HEK293 (cell line): ENCODE results near the gene KPNA2.

Experiments used
- GLI2 ChIP-seq: fragments of 450-650 bp; formaldehyde crosslinking; IDR thresholded peaks from 2 replicates; pipeline ENCODE4; 2017; ENCODE audit warnings: missing biosample characterization, missing genetic modification characterization, low read depth, borderline replicate concordance
- GLI4 ChIP-seq: fragments of 450-650 bp; formaldehyde crosslinking; IDR thresholded peaks from 2 replicates; pipeline ENCODE4 v1.5.1; 2016; ENCODE audit warnings: missing biosample characterization, missing genetic modification characterization
- GLIS1 ChIP-seq: fragments of 450-650 bp; formaldehyde crosslinking; IDR thresholded peaks from 2 replicates; pipeline ENCODE4 v1.5.1; 2016; ENCODE audit warnings: missing biosample characterization, missing genetic modification characterization
- MEIS1 ChIP-seq: sonication (generic); formaldehyde crosslinking; IDR thresholded peaks from 2 replicates; pipeline ENCODE4 v1.8.1; 2022; ENCODE audit warnings: missing genetic modification reagents, mild to moderate bottlenecking, borderline replicate concordance
- SALL2 ChIP-seq: fragments of 450-650 bp; formaldehyde crosslinking; IDR thresholded peaks from 2 replicates; pipeline ENCODE4 v1.5.0; 2017; ENCODE audit warnings: missing biosample characterization, mild to moderate bottlenecking, missing genetic modification characterization, borderline replicate concordance
- TRIM28 ChIP-seq: IDR thresholded peaks from 2 replicates; pipeline ENCODE4 v1.6.1; 2011; ENCODE audit warnings: low read length, control low read depth, borderline replicate concordance
- YY2 ChIP-seq: fragments of 450-650 bp; formaldehyde crosslinking; IDR thresholded peaks from 2 replicates; pipeline ENCODE4 v1.5.1; 2016; ENCODE audit warnings: missing biosample characterization, missing genetic modification characterization
- ZFP69B ChIP-seq: fragments of 450-650 bp; formaldehyde crosslinking; IDR thresholded peaks from 2 replicates; pipeline ENCODE4 v1.5.1; 2016; ENCODE audit warnings: missing biosample characterization, missing genetic modification characterization
- ZNF114 ChIP-seq: fragments of 450-650 bp; formaldehyde crosslinking; IDR thresholded peaks from 2 replicates; pipeline ENCODE4 v1.5.0; 2017; ENCODE audit warnings: missing biosample characterization, missing genetic modification characterization
- ZNF140 ChIP-seq: fragments of 450-650 bp; formaldehyde crosslinking; IDR thresholded peaks from 2 replicates; pipeline ENCODE4 v1.5.1; 2016; ENCODE audit warnings: missing biosample characterization, missing genetic modification characterization
- ZNF19 ChIP-seq: fragments of 450-650 bp; formaldehyde crosslinking; IDR thresholded peaks from 2 replicates; pipeline ENCODE4; 2016; ENCODE audit warnings: missing biosample characterization, missing genetic modification characterization, low read depth
- ZNF2 ChIP-seq: fragments of 450-650 bp; formaldehyde crosslinking; IDR thresholded peaks from 2 replicates; pipeline ENCODE4 v1.5.1; 2016; ENCODE audit warnings: missing biosample characterization, missing genetic modification characterization
- ZNF223 ChIP-seq: fragments of 450-650 bp; formaldehyde crosslinking; IDR thresholded peaks from 2 replicates; pipeline ENCODE4 v1.5.1; 2016; ENCODE audit warnings: missing biosample characterization, missing genetic modification characterization
- ZNF292 ChIP-seq: fragments of 450-650 bp; formaldehyde crosslinking; IDR thresholded peaks from 2 replicates; pipeline ENCODE4 v1.5.1; 2016; ENCODE audit warnings: low read depth, missing biosample characterization, missing genetic modification characterization, borderline replicate concordance
- ZNF354C ChIP-seq: fragments of 450-650 bp; formaldehyde crosslinking; IDR thresholded peaks from 2 replicates; pipeline ENCODE4 v1.5.1; 2016; ENCODE audit warnings: missing biosample characterization, missing genetic modification characterization, low read depth, borderline replicate concordance
- ZNF521 ChIP-seq: fragments of 450-650 bp; formaldehyde crosslinking; IDR thresholded peaks from 2 replicates; pipeline ENCODE4 v1.5.1; 2017; ENCODE audit warnings: missing biosample characterization, mild to moderate bottlenecking, missing genetic modification characterization
- ZNF529 ChIP-seq: fragments of 450-650 bp; formaldehyde crosslinking; IDR thresholded peaks from 2 replicates; pipeline ENCODE4 v1.5.1; 2017; ENCODE audit warnings: missing genetic modification characterization, missing biosample characterization; ENCODE audit not compliant: insufficient replicate concordance
- ZNF544 ChIP-seq: fragments of 450-650 bp; formaldehyde crosslinking; IDR thresholded peaks from 2 replicates; pipeline ENCODE4 v1.5.0; 2017; ENCODE audit warnings: missing biosample characterization, missing genetic modification characterization
- ZNF560 ChIP-seq: fragments of 450-650 bp; formaldehyde crosslinking; IDR thresholded peaks from 2 replicates; pipeline ENCODE4 v1.5.1; 2017; ENCODE audit warnings: missing biosample characterization, missing genetic modification characterization, borderline replicate concordance
- ZNF776 ChIP-seq: fragments of 450-650 bp; formaldehyde crosslinking; IDR thresholded peaks from 2 replicates; pipeline ENCODE4 v1.5.0; 2017; ENCODE audit warnings: missing biosample characterization, missing genetic modification characterization, borderline replicate concordance
- ZNF777 ChIP-seq: fragments of 450-650 bp; formaldehyde crosslinking; IDR thresholded peaks from 2 replicates; pipeline ENCODE4 v1.5.1; 2017; ENCODE audit warnings: missing biosample characterization, missing genetic modification characterization, borderline replicate concordance
- ZSCAN16 ChIP-seq: fragments of 450-650 bp; formaldehyde crosslinking; IDR thresholded peaks from 2 replicates; pipeline ENCODE4 v1.5.1; 2016; ENCODE audit warnings: missing biosample characterization, missing genetic modification characterization
- ZSCAN18 ChIP-seq: fragments of 450-650 bp; formaldehyde crosslinking; IDR thresholded peaks from 2 replicates; pipeline ENCODE4 v1.5.1; 2016; ENCODE audit warnings: missing biosample characterization, missing genetic modification characterization
- TF ChIP-seq, protein P1 (sequence below): fragments of 450-650 bp; formaldehyde crosslinking; IDR thresholded peaks from 2 replicates; pipeline ENCODE4 v1.5.0; 2017; ENCODE audit warnings: missing biosample characterization, missing genetic modification characterization, borderline replicate concordance
- TF ChIP-seq, protein P2 (sequence below): fragments of 450-650 bp; formaldehyde crosslinking; IDR thresholded peaks from 2 replicates; pipeline ENCODE4 v1.5.1; 2016; ENCODE audit warnings: missing biosample characterization, missing genetic modification characterization
- TF ChIP-seq, protein P3 (sequence below): fragments of 450-650 bp; formaldehyde crosslinking; IDR thresholded peaks from 2 replicates; pipeline ENCODE4 v1.5.1; 2016; ENCODE audit warnings: missing biosample characterization, missing genetic modification characterization

Gene KPNA2

GRCh38 chr17:68019675-68020408 is 15.7 kb upstream of the KPNA2 start (continued):
- TF ChIP-seq ZNF560, result no peak
- TF ChIP-seq ZNF223 (tag by site-specific recombination), result peak; percentile 29; the same call in 1 of the 2 replicates
- peak; percentile 89; the same call in 1 of the 2 replicates for TF ChIP-seq GLI4 (tag by site-specific recombination)
- peak; percentile 80; the same call in 1 of the 2 replicates for TF ChIP-seq ZFP69B
- TF ChIP-seq GLI2, result peak; percentile 53; the same call in 1 of the 2 replicates
- TF ChIP-seq ZNF776 (tag by site-specific recombination), result no peak
- TF ChIP-seq SALL2 (tag by site-specific recombination), result no peak
- no peak for TF ChIP-seq ZNF777 (tag by site-specific recombination)
- TF ChIP-seq, protein P1, sequence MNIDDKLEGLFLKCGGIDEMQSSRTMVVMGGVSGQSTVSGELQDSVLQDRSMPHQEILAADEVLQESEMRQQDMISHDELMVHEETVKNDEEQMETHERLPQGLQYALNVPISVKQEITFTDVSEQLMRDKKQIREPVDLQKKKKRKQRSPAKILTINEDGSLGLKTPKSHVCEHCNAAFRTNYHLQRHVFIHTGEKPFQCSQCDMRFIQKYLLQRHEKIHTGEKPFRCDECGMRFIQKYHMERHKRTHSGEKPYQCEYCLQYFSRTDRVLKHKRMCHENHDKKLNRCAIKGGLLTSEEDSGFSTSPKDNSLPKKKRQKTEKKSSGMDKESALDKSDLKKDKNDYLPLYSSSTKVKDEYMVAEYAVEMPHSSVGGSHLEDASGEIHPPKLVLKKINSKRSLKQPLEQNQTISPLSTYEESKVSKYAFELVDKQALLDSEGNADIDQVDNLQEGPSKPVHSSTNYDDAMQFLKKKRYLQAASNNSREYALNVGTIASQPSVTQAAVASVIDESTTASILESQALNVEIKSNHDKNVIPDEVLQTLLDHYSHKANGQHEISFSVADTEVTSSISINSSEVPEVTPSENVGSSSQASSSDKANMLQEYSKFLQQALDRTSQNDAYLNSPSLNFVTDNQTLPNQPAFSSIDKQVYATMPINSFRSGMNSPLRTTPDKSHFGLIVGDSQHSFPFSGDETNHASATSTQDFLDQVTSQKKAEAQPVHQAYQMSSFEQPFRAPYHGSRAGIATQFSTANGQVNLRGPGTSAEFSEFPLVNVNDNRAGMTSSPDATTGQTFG (tag by site-specific recombination), result peak; percentile 71; the same call in 1 of the 2 replicates
- TF ChIP-seq ZNF521, result no peak
- peak; percentile 95 for TF ChIP-seq ZSCAN18
- TF ChIP-seq ZNF140 (tag by site-specific recombination), result no peak
- peak; percentile 69; the same call in 1 of the 2 replicates for TF ChIP-seq YY2 (tag by site-specific recombination)
- TF ChIP-seq GLIS1 (tag by site-specific recombination), result peak; percentile 93
- TF ChIP-seq, protein P2, sequence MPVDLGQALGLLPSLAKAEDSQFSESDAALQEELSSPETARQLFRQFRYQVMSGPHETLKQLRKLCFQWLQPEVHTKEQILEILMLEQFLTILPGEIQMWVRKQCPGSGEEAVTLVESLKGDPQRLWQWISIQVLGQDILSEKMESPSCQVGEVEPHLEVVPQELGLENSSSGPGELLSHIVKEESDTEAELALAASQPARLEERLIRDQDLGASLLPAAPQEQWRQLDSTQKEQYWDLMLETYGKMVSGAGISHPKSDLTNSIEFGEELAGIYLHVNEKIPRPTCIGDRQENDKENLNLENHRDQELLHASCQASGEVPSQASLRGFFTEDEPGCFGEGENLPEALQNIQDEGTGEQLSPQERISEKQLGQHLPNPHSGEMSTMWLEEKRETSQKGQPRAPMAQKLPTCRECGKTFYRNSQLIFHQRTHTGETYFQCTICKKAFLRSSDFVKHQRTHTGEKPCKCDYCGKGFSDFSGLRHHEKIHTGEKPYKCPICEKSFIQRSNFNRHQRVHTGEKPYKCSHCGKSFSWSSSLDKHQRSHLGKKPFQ, result no peak
- no peak for TF ChIP-seq ZNF529 (tag by site-specific recombination)
- no peak for TF ChIP-seq ZNF544 (tag by site-specific recombination)
- no peak for TF ChIP-seq ZSCAN16 (tag by site-specific recombination)
- TF ChIP-seq, protein P3, sequence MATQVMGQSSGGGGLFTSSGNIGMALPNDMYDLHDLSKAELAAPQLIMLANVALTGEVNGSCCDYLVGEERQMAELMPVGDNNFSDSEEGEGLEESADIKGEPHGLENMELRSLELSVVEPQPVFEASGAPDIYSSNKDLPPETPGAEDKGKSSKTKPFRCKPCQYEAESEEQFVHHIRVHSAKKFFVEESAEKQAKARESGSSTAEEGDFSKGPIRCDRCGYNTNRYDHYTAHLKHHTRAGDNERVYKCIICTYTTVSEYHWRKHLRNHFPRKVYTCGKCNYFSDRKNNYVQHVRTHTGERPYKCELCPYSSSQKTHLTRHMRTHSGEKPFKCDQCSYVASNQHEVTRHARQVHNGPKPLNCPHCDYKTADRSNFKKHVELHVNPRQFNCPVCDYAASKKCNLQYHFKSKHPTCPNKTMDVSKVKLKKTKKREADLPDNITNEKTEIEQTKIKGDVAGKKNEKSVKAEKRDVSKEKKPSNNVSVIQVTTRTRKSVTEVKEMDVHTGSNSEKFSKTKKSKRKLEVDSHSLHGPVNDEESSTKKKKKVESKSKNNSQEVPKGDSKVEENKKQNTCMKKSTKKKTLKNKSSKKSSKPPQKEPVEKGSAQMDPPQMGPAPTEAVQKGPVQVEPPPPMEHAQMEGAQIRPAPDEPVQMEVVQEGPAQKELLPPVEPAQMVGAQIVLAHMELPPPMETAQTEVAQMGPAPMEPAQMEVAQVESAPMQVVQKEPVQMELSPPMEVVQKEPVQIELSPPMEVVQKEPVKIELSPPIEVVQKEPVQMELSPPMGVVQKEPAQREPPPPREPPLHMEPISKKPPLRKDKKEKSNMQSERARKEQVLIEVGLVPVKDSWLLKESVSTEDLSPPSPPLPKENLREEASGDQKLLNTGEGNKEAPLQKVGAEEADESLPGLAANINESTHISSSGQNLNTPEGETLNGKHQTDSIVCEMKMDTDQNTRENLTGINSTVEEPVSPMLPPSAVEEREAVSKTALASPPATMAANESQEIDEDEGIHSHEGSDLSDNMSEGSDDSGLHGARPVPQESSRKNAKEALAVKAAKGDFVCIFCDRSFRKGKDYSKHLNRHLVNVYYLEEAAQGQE (tag by site-specific recombination), result peak; percentile 59
- no peak for TF ChIP-seq MEIS1 (CRISPR knock-in tag)
- no peak for TF ChIP-seq ZNF19 (tag by site-specific recombination)
- TF ChIP-seq ZNF292, result no peak
- TF ChIP-seq ZNF114 (tag by site-specific recombination), result no peak
- TF ChIP-seq ZNF2 (tag by site-specific recombination), result peak; percentile 92
- TF ChIP-seq ZNF354C (tag by site-specific recombination), result no peak
- TF ChIP-seq TRIM28, result peak; percentile 89
